Dermis microvascular lymphatic vessel endothelial cell (primary cell): Measurements from ENCODE around the gene ACOX2. TPM values are rescaled to one million over a fixed set of nuclear protein-coding genes. Genes with fewer than 3 reads are reported as not detected.

ENCODE experiments used
- DNase-seq, 2 donors: peaks; one replicate each; pipeline versions ENCODE4 v3.0.0 to v3.0.0-alpha.2; 2010; ENCODE audit warnings: low read depth in 2 of 2
- total RNA-seq: library from RNA; depleted of rRNA; stranded (reverse); fragments of >200 nt; gene quantifications from 2 replicates; pipeline ENCODE4 v1.2.1, GENCODE V29; 2014

ACOX2 gene
- total RNA-seq, 1 donor from 2014 or later: 1.0 TPM

DNA sequence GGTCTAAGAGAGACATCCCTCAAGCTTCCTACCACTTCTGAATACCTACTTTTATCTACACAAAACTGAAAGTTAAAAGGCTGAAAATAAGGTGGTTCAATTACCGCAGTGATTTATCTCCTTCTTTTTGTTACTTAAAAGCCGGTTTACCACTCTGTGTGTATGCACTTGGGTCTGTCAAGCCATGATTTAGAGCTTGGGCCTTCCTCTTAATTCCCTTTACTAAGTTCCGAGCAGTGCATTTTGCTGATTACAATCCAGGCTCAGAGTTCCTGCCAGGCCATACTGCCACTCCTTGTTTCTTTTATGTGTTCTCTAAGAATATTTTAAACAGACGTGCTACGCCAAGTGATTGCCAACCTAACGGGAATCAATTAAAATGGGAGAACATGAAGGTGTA, 28.6 kb downstream of the ACOX2 start:
- no peak for DNase-seq

- no peak for DNase-seq
Measured at GRCh38 chr3:58507356-58508078, 29.5 kb downstream of the ACOX2 start.

DNA sequence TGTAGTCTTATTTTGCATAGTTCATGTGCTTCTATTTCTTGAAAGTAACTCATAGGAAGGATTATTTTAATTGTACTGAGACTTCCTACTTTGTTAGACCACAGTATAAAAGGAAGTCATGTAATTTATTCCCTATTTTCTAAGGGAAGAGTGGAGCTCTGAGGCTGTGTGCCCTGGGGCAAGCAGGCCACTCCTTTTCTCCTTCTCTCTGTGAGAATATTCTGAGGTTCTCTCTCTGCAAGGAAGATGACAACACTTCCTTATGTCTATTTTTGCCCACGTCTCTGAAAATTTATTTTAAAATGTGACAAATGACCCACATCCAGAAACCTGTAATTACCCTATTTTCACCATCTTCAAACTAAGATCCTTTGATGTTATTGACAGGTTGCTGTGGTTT, 34.1 kb downstream of the ACOX2 start:
- no peak for DNase-seq

- no peak for DNase-seq
Measured at GRCh38 chr3:58497097-58497496, 39.9 kb downstream of the ACOX2 start.

DNA sequence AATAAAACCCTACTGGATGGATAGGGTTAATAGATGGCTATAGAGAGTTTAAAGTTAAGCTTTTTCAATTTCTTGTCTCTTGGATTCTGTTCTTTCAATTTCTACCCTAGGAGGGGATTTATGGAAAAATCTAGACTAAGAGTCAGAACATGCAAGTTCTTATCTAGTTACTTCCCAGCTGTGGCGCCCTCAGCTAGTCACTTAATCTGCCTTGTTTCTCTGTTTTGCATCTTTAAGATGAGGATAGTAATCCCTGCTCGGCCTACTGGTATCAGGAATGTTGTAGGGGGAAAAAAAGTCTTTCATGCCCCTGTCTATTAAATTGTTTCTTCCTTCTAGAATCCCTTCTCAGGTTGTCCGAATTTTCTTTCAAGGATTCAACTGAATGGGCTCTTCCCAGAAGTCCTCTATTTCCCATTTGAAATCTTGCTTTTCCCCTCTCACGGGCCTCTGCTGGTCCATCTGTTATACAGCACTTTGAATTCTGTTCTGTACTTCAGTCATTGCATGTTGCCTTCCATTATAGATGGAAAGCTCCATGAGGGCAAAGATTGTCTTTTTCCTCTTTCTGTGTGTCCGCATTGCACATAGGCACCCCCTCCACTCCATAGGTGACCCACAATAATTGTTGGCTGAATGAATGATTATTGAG, 40.7 kb downstream of the ACOX2 start:
- no peak for DNase-seq

- no peak for DNase-seq
Measured at GRCh38 chr3:58495101-58495500, 41.9 kb downstream of the ACOX2 start.

GRCh38 chr3:58494107-58494506, 42.9 kb downstream of the ACOX2 start:
- no peak for DNase-seq

- DNase-seq: peak; percentile 7 to 33
Measured at GRCh38 chr3:58492494-58492905, 44.5 kb downstream of the ACOX2 start.

DNA sequence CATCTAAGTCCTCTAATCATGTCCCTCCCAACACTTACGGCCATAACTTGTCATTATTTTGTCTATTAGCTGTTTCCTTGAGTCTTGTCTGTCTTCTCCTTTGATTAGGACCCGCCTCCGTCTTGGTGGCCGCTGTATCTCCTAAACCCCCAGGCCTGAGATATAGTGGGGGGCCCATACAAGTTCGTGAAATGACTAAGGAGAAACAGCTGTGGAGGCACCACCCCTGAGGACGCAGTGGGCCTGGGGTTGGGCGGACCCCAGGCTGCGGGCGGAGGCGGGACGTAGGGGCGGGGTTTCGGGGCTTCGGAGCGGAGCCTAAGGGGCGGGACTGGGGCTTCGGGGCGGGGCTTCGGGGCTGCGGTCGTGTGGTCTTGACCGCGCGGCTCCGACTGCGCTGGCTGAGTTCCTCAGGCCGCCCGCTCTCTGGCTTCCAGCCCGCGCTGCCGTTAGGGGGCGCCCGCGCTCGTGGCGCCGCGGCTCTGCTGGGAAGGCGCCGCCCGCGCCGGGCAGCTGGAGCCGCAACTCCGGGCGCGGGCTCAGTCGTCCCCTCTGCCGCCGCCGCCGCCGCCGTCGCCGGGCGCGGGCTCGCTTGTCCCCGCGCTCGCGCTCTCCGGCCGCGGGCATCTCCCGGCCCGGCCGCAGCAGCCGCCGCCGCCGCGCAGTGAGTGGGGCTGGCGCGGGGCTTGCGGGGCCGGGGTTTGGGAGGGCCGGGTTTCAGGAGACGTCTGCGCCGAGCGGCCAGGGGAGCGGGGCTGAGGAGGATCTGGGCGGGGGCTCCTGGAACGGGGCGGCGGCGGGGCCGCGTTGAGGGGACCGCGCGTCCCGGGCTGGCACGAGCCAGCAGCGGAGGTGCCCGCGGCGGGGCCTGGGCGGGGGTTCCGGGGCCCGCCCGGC, 45.2 kb downstream of the ACOX2 start, which contains the start of gene KCTD6:
Gene KCTD6 (plus strand): TSS at position 591 of the 897 bp plus-strand sequence. CDS start 6,660 bp downstream, outside the sequence.
- peak; percentile 81 to 96 for DNase-seq

GRCh38 chr3:58490860-58491501, 46.0 kb downstream of the ACOX2 start:
- no peak for DNase-seq

- DNase-seq: no peak
Measured at GRCh38 chr3:58488967-58489366, 48.0 kb downstream of the ACOX2 start.

DNA sequence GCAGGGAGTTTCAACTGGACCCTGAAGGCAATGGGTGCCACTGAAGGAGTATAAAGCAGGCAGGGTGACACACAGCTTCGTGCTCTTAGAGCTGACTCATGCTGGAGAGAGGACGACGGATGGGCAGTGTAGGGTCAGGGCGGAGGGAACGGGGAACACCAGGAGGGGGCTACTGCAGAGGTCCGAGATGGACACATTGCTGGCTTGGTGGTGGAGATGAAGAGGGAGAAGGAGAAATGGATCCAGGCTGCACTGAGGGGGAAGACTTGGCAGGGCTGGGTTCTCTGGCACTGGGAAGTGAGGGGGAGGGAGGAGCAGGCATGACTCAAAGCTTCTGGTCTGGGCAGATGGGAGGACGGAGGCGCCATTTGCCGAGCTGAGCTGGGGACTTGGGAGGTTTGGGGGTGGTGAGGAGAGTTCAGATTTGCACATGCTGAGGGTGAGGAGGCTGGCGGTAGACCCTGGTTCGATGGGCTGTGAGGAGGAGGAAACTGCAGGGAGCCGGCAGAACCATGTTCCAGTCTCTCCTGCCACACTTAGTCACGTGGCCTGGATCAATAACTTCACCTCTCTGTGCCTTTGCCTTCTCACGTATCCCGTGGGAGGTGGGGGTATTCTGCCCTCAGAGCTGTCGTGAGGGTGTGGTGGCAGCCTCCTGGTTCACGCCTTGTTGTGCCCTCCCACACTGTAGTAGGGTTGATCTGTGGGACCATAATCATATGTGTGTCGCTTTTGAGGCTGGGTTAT, 49.7 kb downstream of the ACOX2 start:
- peak in 1 of 2 donors; percentile 17 for DNase-seq

DNA sequence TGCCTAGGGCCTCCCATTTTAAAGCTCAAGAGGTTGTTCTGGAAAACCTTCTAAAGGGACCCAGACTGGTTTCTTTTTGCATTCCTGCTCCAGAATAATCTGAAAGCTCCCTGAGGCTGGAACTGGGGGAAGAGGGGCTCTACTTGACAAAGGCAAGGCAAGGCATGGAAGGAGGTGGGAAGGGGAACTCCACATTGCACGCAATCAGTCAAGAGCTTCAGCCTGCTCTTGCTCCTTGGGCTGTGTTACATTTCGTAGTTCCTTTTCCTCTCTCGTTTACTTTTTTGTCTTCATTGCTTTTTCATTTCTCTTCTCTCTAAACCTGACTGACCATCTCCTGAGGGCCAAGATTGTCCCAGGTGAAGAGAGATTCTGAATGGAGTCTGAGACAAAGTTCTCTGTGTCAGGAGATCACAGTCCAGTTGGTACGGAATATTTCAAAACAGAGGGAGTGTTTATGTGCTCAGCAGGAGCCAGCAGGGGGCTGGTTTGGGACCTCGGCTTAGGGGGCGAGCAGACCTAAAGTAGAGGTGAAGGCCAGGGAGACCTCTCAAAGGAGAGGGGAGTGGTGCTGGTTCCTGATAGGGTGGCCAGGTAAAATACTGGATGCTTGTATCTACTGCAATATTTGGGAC, 51.1 kb downstream of the ACOX2 start:
- DNase-seq: no peak

DNA sequence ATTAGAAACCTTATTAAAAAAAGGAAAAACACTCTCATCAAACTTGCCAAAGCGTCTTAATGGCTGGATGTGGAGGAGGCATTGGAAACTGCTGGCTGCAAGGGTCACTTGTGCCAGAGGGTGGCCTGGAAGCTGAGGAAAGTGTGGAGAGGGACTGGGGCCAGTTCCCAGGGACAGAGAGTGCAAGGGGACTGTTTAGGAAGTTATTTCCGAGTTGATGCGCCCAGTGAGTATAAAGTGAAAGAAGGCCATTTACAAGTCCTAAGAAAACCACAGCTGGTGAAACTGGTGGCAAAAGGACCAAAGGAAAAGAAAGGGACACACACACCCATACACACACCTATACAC, 52.3 kb downstream of the ACOX2 start:
- no peak for DNase-seq

GRCh38 chr3:58484045-58484721, 52.8 kb downstream of the ACOX2 start:
- no peak for DNase-seq

GRCh38 chr3:58482917-58483636, 53.9 kb downstream of the ACOX2 start:
- DNase-seq: no peak

- no peak for DNase-seq
Measured at GRCh38 chr3:58480309-58480708, 56.7 kb downstream of the ACOX2 start.

GRCh38 chr3:58478781-58479180, 58.2 kb downstream of the ACOX2 start:
- DNase-seq: no peak

GRCh38 chr3:58474967-58475578, 61.9 kb downstream of the ACOX2 start:
- DNase-seq: no peak
